IPS-15b (cell line): ENCODE results near the gene PDE7B.

Source experiments
- H3K27me3 ChIP-seq: one replicate; pipeline ENCODE4 v1.6.1; 2013; ENCODE audit warnings: low read length; ENCODE audit not compliant: control insufficient read depth, insufficient read depth
- H3K36me3 ChIP-seq: one replicate; pipeline ENCODE4 v1.6.1; 2013; ENCODE audit warnings: low read length; ENCODE audit not compliant: control insufficient read depth, insufficient read depth
- H3K4me1 ChIP-seq: one replicate; pipeline ENCODE4 v1.6.1; 2013; ENCODE audit warnings: mild to moderate bottlenecking, low read length; ENCODE audit not compliant: control insufficient read depth, insufficient read depth
- H3K4me3 ChIP-seq: one replicate; pipeline ENCODE4 v1.5.1; 2013; ENCODE audit warnings: low read depth, low read length
- H3K9ac ChIP-seq: one replicate; pipeline ENCODE4 v1.6.1; 2013; ENCODE audit warnings: low read depth, mild to moderate bottlenecking, low read length
- H3K9me3 ChIP-seq: one replicate; pipeline ENCODE4 v1.6.1; 2013; ENCODE audit warnings: mild to moderate bottlenecking, low read length; ENCODE audit not compliant: control insufficient read depth, insufficient read depth

PDE7B gene

DNA sequence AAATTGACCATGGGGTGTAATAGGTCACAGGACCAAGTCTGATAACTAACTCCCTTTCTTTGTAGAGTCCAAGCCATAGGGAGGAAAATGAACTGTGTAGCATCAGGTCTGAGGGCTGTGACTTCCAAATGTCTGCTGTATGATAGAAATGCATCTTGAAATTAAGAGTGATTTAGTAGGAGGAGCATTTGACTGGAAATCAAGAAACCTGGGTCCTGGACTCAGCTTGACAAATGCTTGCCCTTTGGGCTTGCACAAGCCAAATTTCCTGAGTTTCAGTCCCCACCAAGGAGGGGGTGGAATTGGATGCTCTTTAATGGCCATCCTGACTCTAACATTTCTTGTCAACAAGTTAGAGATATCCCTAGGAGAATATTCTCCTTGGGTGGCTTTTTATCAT, 187.0 kb downstream of the PDE7B start:
- Histone ChIP-seq H3K9me3 (no peaks in the 10 kb centered on the region), H3K27me3 (no peaks in the 10 kb centered on the region), H3K4me1 (peaks cover 4% of the 10 kb centered on the region), H3K4me3 (no peak overlapping the region), H3K36me3 (no peaks in the 10 kb centered on the region), H3K9ac (no peak overlapping the region)

DNA sequence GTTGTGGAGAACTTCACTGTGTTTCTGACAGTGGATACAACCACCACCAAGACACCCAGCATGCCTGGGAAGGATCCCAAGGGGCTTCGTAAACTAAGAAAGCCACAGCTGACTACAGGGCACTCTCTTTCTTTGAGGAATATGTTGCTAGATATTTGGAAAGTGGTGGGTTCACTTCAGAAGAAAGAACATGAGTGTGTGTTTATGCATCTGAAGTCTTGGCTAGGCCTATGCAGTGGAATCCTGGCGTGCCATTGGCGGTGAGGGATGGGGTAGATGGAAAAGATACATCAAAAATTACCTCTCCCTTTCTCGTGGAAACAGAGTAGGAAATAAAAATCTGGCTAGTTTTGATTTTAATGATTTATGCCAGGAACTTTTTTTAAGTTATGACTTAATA, 187.7 kb downstream of the PDE7B start:
- Histone ChIP-seq H3K27me3 (no peaks in the 10 kb centered on the region), H3K4me1 (peaks cover 4% of the 10 kb centered on the region), H3K36me3 (no peaks in the 10 kb centered on the region), H3K9me3 (no peaks in the 10 kb centered on the region), H3K4me3 (no peak overlapping the region), H3K9ac (no peak overlapping the region)

DNA sequence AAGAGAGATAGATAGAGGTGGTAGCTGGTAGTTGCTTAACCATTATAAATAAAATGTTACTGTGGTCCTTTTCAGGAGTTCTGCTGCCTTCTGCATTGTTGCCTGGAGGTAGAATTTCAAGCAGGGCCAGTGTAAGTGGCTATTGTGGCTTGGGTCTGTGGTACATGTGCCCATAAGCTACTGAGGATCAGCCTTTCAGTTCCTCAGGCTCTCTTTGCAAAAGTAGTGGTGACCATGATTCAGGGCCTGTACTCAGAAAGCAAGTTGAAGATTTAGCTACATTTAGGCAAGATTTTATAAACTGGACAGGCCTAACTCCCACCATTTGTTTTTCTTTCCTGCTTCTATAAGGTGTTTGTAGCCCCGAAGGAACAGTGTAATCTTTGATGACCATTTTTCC, 199.0 kb downstream of the PDE7B start:
- Histone ChIP-seq H3K9me3 (no peaks in the 10 kb centered on the region), H3K4me1 (no peaks in the 10 kb centered on the region), H3K36me3 (no peaks in the 10 kb centered on the region), H3K27me3 (no peaks in the 10 kb centered on the region), H3K4me3 (no peak overlapping the region), H3K9ac (no peak overlapping the region)

DNA sequence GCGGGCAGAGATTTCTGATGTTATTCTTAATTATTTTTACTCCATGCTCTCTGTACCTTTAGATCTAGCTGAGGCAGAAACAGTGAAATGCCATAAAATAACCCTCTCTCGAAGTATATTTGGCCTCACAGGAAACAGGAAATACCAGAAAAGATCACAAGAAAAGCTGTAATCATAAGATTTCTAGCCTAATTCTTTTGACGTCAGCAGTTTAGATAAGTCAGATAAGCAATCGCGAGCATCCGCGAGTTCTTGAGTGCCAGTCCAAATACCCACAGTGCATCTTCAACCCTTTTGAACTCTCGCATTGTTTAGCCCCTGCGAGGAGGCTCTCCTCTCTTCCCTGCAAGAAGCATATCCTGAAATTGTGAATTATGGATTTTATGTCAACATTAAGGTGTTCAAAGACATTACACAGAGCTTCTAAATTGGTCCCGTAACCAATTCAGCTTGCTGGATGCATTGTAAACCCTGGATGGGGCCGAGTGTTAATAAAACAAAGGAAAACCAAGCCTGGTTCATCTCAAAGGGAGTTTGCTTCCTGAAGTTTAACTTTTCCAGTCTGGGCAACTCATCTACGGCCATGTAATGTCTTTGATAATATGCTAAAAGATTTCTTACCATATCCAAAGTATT, 199.8 kb downstream of the PDE7B start:
- no peak overlapping the region for H3K9ac ChIP-seq
- H3K4me3 ChIP-seq, result no peak overlapping the region
- H3K27me3 ChIP-seq, result no peaks in the 10 kb centered on the region
- no peaks in the 10 kb centered on the region for H3K36me3 ChIP-seq
- no peaks in the 10 kb centered on the region for H3K9me3 ChIP-seq
- H3K4me1 ChIP-seq, result no peaks in the 10 kb centered on the region

DNA sequence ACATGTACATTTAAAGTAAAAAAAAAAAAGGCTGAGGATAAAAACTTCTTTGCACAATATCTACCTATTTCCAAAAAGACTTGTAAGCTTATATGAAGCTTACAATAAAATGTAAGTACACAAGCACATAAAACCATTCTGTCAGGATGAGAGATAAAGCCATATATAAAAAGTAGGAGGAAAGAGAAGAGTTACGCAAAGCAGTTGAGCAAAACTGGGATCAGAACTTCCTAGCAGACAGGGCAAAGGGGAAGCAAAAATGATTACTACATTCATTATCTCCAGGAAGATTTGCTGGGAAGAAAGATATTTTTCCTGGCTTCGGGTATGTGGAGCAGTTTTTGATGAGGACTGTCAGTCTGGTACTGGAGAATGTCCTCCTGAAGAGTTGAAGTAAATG, 200.5 kb downstream of the PDE7B start:
- no peak overlapping the region for H3K9ac ChIP-seq

DNA sequence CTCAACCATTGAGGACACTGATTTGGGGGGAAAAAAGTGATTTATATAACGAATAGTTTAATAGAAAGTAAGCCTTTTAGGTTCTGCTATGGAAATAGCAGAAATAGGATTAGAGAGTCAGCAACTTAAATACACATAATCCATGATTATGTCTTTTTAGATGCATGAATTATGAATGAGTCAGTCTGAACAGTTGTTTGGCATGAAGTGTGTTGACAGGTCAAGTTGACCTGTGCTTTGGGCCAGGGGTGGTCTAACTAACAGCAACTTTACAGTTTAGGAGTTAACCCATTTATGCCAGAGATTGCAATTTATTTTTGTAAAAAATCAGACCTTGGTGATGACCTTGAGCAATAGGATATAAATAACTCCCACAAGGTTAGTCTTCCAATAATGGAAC, 207.4 kb downstream of the PDE7B start:
- Histone ChIP-seq H3K4me1 (no peaks in the 10 kb centered on the region), H3K4me3 (no peak overlapping the region), H3K27me3 (no peaks in the 10 kb centered on the region), H3K36me3 (no peaks in the 10 kb centered on the region), H3K9me3 (no peaks in the 10 kb centered on the region), H3K9ac (no peak overlapping the region)

More for the DNA sequence above, 200.5 kb downstream of the PDE7B start:
- Histone ChIP-seq H3K36me3 (no peaks in the 10 kb centered on the region), H3K27me3 (no peaks in the 10 kb centered on the region), H3K4me1 (no peaks in the 10 kb centered on the region), H3K4me3 (no peak overlapping the region), H3K9me3 (no peaks in the 10 kb centered on the region)

DNA sequence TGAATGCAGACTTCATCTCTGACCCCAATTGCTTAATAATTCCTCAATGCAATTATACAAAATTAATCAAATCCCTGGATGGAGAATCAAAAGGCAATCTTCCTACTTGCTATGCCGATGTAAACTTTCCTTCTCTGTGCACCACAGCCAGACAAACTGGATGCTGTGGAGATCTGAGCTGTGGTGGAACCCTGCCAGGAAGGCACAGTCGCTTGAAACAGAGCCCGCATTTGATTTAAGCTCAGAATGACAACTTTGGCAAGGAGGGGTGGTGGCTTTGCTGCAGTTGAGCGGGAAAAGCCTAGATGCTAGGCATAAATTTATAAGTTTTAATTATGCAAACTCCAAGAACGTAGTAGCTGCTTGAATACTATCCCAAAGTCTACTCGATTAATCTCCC, 207.8 kb downstream of the PDE7B start:
- Histone ChIP-seq H3K9ac (no peak overlapping the region), H3K27me3 (no peaks in the 10 kb centered on the region), H3K36me3 (no peaks in the 10 kb centered on the region), H3K4me3 (no peak overlapping the region), H3K4me1 (no peaks in the 10 kb centered on the region), H3K9me3 (no peaks in the 10 kb centered on the region)

DNA sequence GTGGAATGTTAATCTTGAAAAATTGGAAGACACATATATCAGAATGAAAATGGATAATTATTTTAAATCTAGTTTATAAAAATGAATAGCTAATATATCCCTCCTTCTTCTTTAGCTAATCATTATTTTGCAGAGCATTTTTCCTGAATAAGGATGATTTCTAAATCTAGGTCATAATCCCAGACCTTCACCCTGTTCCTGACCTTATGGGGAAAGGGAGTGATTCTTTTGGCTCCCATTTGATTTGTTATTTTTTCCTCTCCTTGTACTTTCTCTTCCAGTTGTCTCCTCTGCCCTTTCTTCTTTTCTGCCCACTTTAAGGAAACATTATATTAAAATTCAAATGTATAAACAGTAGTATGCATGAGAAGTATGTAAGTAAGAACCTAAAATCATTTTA, 208.6 kb downstream of the PDE7B start:
- Histone ChIP-seq H3K9me3 (no peaks in the 10 kb centered on the region), H3K4me1 (no peaks in the 10 kb centered on the region), H3K4me3 (no peak overlapping the region), H3K9ac (no peak overlapping the region), H3K36me3 (no peaks in the 10 kb centered on the region), H3K27me3 (no peaks in the 10 kb centered on the region)

DNA sequence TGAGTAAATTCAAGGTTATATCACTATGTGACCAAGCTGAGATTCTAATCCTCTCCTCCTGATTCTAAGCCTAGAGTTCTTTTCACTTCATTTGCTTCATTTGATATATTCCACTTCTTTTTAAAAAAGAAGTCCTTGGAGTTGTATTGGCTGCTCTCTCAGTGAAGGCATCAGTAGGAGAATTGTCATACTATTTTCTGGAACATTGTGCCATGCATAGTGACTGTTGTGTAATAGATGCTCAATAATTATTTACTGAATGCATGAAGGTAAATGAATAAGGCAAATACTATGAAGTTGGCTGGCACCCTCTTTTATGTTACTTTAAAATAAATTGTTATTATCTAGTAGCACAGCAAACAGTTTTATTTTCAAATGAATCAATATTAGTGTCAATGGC, 209.3 kb downstream of the PDE7B start:
- Histone ChIP-seq H3K27me3 (no peaks in the 10 kb centered on the region), H3K4me1 (no peaks in the 10 kb centered on the region), H3K9me3 (no peaks in the 10 kb centered on the region), H3K9ac (no peak overlapping the region), H3K36me3 (no peaks in the 10 kb centered on the region), H3K4me3 (no peak overlapping the region)

DNA sequence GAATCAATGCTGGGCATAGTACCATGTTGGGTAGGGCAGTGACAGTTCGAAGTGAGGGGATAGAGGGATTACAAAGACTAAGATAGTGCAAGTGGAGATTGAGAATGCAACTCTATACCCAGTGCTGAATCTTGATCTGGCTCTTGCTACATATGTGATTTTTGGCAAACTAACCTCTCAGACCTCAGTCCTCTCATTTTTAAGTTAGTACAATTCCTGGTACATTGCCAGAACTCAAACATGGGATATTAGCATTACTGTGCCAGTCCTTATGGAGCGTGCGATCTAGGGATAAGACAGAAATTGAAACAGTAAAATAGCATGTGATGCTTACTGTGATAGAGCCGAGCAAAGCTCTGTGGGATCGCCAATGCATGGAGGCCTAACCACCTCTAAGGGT, 210.2 kb downstream of the PDE7B start:
- H3K27me3 ChIP-seq, result no peaks in the 10 kb centered on the region

DNA sequence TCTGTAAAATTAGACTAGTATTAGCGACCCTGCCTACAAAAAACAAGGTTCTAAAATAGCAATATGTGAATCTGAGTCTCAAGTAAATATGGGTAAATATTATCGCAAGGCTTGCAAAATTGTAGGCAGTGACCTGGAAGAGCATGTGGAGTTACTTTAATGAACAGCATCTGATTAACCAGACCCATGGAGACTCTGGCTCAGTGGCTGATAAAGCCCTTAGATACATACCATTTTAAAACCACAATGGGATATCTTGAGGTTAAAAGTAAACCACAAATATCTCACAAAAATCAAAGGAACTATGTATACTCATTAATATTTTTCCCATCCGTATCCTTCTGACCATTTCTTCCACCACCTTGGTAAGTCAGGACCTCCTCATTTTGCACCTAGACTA, 211.6 kb downstream of the PDE7B start:
- Histone ChIP-seq H3K27me3 (no peaks in the 10 kb centered on the region), H3K9ac (no peak overlapping the region), H3K4me1 (no peaks in the 10 kb centered on the region), H3K4me3 (no peak overlapping the region), H3K36me3 (no peaks in the 10 kb centered on the region), H3K9me3 (no peaks in the 10 kb centered on the region)

More for the DNA sequence above, 210.2 kb downstream of the PDE7B start:
- Histone ChIP-seq H3K4me3 (no peak overlapping the region), H3K9ac (no peak overlapping the region), H3K36me3 (no peaks in the 10 kb centered on the region), H3K9me3 (no peaks in the 10 kb centered on the region), H3K4me1 (no peaks in the 10 kb centered on the region)

DNA sequence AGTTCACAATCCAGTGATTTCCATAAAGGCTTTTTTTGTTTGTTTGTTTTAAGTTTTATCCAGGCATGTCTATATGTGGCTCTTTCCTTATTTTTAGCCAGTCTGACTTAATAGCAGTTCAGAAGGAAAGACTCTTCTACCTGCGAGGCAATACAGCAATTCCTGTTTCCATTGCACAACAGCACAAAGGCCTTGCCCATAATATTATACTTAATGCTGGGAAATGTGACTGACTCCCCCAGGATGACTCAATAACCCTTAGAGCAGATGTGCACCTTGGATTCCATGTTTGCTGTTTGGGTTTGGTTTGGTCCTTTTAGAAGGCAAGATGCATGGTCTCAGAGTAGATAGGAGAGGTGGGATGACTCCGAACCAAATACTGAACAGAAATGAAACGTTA, 214.5 kb downstream of the PDE7B start:
- Histone ChIP-seq H3K27me3 (no peaks in the 10 kb centered on the region), H3K36me3 (no peaks in the 10 kb centered on the region)

More for the DNA sequence above, 214.5 kb downstream of the PDE7B start:
- H3K9me3 ChIP-seq, result no peaks in the 10 kb centered on the region
- no peaks in the 10 kb centered on the region for H3K4me1 ChIP-seq
- no peak overlapping the region for H3K4me3 ChIP-seq
- H3K9ac ChIP-seq, result no peak overlapping the region
